ENCODE measurements around the gene CDKAL1.

DNA sequence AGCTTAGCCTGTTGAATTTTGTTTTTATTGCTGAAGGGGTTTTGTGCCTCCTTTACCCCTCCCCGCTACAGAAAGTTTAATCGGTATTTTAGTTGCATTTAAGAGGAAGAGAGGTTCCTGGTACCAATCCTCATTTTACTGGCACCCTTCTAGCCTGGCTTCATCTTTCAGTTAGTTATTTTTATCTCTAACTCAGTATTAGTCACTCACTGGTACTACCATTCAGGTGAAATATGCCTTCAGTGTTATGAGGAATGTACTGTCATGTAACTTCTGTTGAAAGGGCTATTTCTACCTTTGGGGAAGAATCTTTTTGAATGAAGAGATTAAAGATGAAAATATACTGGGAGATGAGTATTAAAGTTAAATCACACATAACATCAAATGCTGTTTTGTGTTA lies 211.8 kb downstream of the CDKAL1 start:
- TF ChIP-seq, protein P1, sequence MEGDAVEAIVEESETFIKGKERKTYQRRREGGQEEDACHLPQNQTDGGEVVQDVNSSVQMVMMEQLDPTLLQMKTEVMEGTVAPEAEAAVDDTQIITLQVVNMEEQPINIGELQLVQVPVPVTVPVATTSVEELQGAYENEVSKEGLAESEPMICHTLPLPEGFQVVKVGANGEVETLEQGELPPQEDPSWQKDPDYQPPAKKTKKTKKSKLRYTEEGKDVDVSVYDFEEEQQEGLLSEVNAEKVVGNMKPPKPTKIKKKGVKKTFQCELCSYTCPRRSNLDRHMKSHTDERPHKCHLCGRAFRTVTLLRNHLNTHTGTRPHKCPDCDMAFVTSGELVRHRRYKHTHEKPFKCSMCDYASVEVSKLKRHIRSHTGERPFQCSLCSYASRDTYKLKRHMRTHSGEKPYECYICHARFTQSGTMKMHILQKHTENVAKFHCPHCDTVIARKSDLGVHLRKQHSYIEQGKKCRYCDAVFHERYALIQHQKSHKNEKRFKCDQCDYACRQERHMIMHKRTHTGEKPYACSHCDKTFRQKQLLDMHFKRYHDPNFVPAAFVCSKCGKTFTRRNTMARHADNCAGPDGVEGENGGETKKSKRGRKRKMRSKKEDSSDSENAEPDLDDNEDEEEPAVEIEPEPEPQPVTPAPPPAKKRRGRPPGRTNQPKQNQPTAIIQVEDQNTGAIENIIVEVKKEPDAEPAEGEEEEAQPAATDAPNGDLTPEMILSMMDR (IDR thresholded peaks at IDR 0.05), result no peak
- TF ChIP-seq POLR2A (IDR thresholded peaks at IDR 0.05) (no peak), POLR2AphosphoS5 (IDR thresholded peaks at IDR 0.05; ENCODE audit: insufficient read depth in 1 of 2, low read depth in 1 of 2) (no peak)

Data from vagina (tissue), 2 donors.